Measurements from ENCODE around the gene CACNA2D2.

Gene CACNA2D2

DNA sequence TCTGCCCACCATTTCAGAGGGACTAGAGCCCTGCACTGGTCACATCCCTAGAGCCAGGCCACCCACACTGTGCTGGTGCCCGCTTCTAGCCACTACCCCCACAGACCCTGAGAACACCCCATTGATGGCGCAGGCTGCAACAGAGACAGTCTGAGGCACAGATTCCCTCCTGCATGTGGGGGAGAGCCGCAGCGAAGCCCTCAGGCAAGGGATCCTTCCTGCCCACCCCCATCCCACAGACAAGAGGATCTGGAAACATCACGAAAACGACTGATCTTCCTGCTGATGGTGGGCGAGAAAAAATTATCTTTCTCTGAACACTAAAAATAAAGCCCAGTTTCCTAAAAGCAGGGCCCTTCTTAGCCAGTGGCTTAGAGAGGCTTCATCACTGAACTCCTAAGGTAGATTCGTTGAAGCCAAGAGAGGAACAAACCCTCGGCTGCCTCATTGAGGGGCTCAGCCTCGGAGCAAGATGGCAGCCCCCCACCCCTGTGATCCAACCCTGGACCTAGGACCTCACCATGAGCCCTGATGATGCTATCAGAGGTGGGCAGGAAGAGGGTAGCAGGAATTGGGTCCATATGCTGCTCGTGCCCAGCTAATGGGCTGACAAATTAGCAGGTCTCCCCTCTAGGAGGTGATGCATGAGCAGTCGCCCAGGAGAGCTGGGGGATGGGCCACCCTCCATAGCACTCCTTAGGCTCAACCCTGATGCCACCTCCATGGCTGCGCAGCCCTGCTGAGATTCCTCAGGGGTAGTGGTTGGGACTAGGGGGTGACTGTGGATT, 54.5 kb downstream of the CACNA2D2 start:
- H4K20me1 ChIP-seq (ENCODE audit: insufficient read depth, low read length) = peaks cover 4% of the 10 kb centered on the region
- no peaks in the 10 kb centered on the region for H3K36me3 ChIP-seq (ENCODE audit: insufficient read depth, low read length)
- no peak overlapping the region for H2AFZ ChIP-seq (ENCODE audit: low read depth, low read length)
- H3K4me2 ChIP-seq (ENCODE audit: insufficient read depth, low read length) = no peak overlapping the region
- no peak for ATAC-seq (ENCODE audit: insufficient read depth, low read depth)
- H3K9ac ChIP-seq (ENCODE audit: low read depth, low read length) = no peak overlapping the region
- no peak for DNase-seq
- H3K27me3 ChIP-seq (ENCODE audit: insufficient read depth, low read length, poor library complexity) = peaks cover 11% of the 10 kb centered on the region
- H3K9me3 ChIP-seq (ENCODE audit: insufficient read depth, low read length, severe bottlenecking) = no peaks in the 10 kb centered on the region
- no peaks in the 10 kb centered on the region for H3K79me2 ChIP-seq (ENCODE audit: insufficient read depth, low read length)
- no peak for TF ChIP-seq EZH2 (IDR thresholded peaks at IDR 0.05; ENCODE audit: borderline replicate concordance, low read depth, low read length, severe bottlenecking)
- TF ChIP-seq, protein P1, sequence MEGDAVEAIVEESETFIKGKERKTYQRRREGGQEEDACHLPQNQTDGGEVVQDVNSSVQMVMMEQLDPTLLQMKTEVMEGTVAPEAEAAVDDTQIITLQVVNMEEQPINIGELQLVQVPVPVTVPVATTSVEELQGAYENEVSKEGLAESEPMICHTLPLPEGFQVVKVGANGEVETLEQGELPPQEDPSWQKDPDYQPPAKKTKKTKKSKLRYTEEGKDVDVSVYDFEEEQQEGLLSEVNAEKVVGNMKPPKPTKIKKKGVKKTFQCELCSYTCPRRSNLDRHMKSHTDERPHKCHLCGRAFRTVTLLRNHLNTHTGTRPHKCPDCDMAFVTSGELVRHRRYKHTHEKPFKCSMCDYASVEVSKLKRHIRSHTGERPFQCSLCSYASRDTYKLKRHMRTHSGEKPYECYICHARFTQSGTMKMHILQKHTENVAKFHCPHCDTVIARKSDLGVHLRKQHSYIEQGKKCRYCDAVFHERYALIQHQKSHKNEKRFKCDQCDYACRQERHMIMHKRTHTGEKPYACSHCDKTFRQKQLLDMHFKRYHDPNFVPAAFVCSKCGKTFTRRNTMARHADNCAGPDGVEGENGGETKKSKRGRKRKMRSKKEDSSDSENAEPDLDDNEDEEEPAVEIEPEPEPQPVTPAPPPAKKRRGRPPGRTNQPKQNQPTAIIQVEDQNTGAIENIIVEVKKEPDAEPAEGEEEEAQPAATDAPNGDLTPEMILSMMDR (IDR thresholded peaks at IDR 0.05; ENCODE audit: borderline replicate concordance, extremely low read depth, low read length, poor library complexity, severe bottlenecking) = no peak
- H3K4me3 ChIP-seq (ENCODE audit: low read depth in 1 of 2, low read length in 2 of 2) = no peak overlapping the region
- H3K27ac ChIP-seq (ENCODE audit: low read length) = no peak overlapping the region
- no peaks in the 10 kb centered on the region for H3K4me1 ChIP-seq (ENCODE audit: insufficient read depth, low read length)

GRCh38 chr3:50447290-50447840, 56.1 kb downstream of the CACNA2D2 start:
- H3K9ac ChIP-seq (ENCODE audit: low read depth, low read length) = no peak overlapping the region
- no peak overlapping the region for H3K4me2 ChIP-seq (ENCODE audit: insufficient read depth, low read length)
- H2AFZ ChIP-seq (ENCODE audit: low read depth, low read length) = no peak overlapping the region
- no peaks in the 10 kb centered on the region for H3K4me1 ChIP-seq (ENCODE audit: insufficient read depth, low read length)
- H3K79me2 ChIP-seq (ENCODE audit: insufficient read depth, low read length) = no peaks in the 10 kb centered on the region
- H3K27me3 ChIP-seq (ENCODE audit: insufficient read depth, low read length, poor library complexity) = peaks cover 11% of the 10 kb centered on the region
- H3K27ac ChIP-seq (ENCODE audit: low read length) = no peak overlapping the region
- ATAC-seq (ENCODE audit: insufficient read depth, low read depth) (no peak), DNase-seq (no peak)
- H3K36me3 ChIP-seq (ENCODE audit: insufficient read depth, low read length) = no peaks in the 10 kb centered on the region
- H4K20me1 ChIP-seq (ENCODE audit: insufficient read depth, low read length) = peaks cover 4% of the 10 kb centered on the region
- no peaks in the 10 kb centered on the region for H3K9me3 ChIP-seq (ENCODE audit: insufficient read depth, low read length, severe bottlenecking)
- H3K4me3 ChIP-seq (ENCODE audit: low read depth in 1 of 2, low read length in 2 of 2) = no peak overlapping the region
- TF ChIP-seq, protein P1 (IDR thresholded peaks at IDR 0.05; ENCODE audit: borderline replicate concordance, extremely low read depth, low read length, poor library complexity, severe bottlenecking) = no peak
- TF ChIP-seq EZH2 (IDR thresholded peaks at IDR 0.05; ENCODE audit: borderline replicate concordance, low read depth, low read length, severe bottlenecking) = no peak

DNA sequence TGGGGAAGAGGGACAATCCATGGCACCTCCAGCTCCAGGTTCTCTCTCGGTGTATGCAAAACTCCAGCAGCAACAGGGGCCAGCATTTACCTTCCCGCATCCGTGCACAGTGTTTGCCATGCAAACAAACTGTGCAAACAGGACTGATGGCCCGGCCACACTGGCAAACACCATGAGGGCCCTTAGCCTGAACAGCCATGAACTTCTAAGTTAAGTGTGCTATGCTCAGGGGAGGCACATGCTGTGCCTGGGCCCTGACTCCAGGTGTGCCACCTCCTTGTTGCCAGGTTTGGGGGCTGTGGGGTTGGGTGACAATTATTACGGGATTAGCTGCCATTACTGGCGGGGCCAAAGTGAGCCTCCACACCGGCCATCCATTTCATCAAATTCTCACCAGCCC, 57.5 kb downstream of the CACNA2D2 start:
- Histone ChIP-seq H4K20me1 (ENCODE audit: insufficient read depth, low read length) (peaks cover 4% of the 10 kb centered on the region), H3K79me2 (ENCODE audit: insufficient read depth, low read length) (no peaks in the 10 kb centered on the region), H3K4me2 (ENCODE audit: insufficient read depth, low read length) (no peak overlapping the region), H3K36me3 (ENCODE audit: insufficient read depth, low read length) (no peaks in the 10 kb centered on the region), H2AFZ (ENCODE audit: low read depth, low read length) (no peak overlapping the region), H3K27ac (ENCODE audit: low read length) (no peak overlapping the region), H3K4me3 (ENCODE audit: low read depth in 1 of 2, low read length in 2 of 2) (no peak overlapping the region), H3K9me3 (ENCODE audit: insufficient read depth, low read length, severe bottlenecking) (no peaks in the 10 kb centered on the region), H3K9ac (ENCODE audit: low read depth, low read length) (no peak overlapping the region), H3K4me1 (ENCODE audit: insufficient read depth, low read length) (no peaks in the 10 kb centered on the region), H3K27me3 (ENCODE audit: insufficient read depth, low read length, poor library complexity) (peaks cover 11% of the 10 kb centered on the region)
- DNase-seq (no peak), ATAC-seq (ENCODE audit: insufficient read depth, low read depth) (no peak)
- TF ChIP-seq, protein P1 (IDR thresholded peaks at IDR 0.05; ENCODE audit: borderline replicate concordance, extremely low read depth, low read length, poor library complexity, severe bottlenecking) = no peak
- no peak for TF ChIP-seq EZH2 (IDR thresholded peaks at IDR 0.05; ENCODE audit: borderline replicate concordance, low read depth, low read length, severe bottlenecking)

Data from DND-41 (cell line).